IMR-90 (cell line): Measurements from ENCODE around the gene CCDC74B. TPM values are rescaled to one million over a fixed set of nuclear protein-coding genes. Genes with fewer than 3 reads are reported as not detected.
"Not testable (repeated sequence)": the region's sequence is repeated elsewhere in the genome, so short reads cannot be mapped to it uniquely, and the experiment has no call there.

ENCODE experiments used
- ATAC-seq: fragments of 200-7000 bp; cut with Tn5 transposase; 2 replicates; pipeline ENCODE4 v1.9.1; 2020; ENCODE audit warnings: low read depth, mild to moderate bottlenecking, moderate library complexity
- BruUV-seq: library from RNA; stranded (reverse); fragments of 400-500 nt; replicated peaks from 2 replicates; lab custom pipeline; 2021; lab: Mats Ljungman, UMichigan
- CTCF ChIA-PET: fragments of 300-600 bp; formaldehyde crosslinking; extraction: SDS; loops from one replicate; lab custom pipeline; 2021; ENCODE audit warnings: antibody characterized with exemption; lab: Yijun Ruan, JAX
- POLR2A ChIA-PET: fragments of 300-600 bp; sonication (Branson Sonifier 250); formaldehyde crosslinking; loops from one replicate; lab custom pipeline; 2022; ENCODE audit warnings: antibody characterized with exemption; ENCODE audit not compliant: unreplicated experiment; lab: Charles Lee
- DNase-seq: peaks from one replicate; pipeline ENCODE4 v3.0.0; 2013
- H2AFZ ChIP-seq: replicated peaks from 2 replicates; pipeline ENCODE3; 2013; ENCODE audit warnings: low read length, mild to moderate bottlenecking; ENCODE audit not compliant: poor library complexity
- H2AK5ac ChIP-seq: 2 replicates; pipeline ENCODE4 v1.6.1; 2013; ENCODE audit warnings: low read depth, low read length, inconsistent platforms
- H2AK9ac ChIP-seq: replicated peaks from 2 replicates; pipeline ENCODE3; 2013; ENCODE audit warnings: mild to moderate bottlenecking, low read depth, low read length, moderate library complexity; ENCODE audit not compliant: poor library complexity
- H2BK120ac ChIP-seq: 2 replicates; pipeline ENCODE4 v1.6.1; 2013; ENCODE audit warnings: low read depth, low read length, inconsistent platforms
- H2BK15ac ChIP-seq: 3 replicates; pipeline ENCODE4 v1.6.1; 2013; ENCODE audit warnings: low read depth, low read length, inconsistent platforms
- H2BK20ac ChIP-seq: 2 replicates; pipeline ENCODE4 v1.6.1; 2013; ENCODE audit warnings: low read depth, mild to moderate bottlenecking, inconsistent platforms, low read length, moderate library complexity
- H2BK5ac ChIP-seq: 2 replicates; pipeline ENCODE4 v1.6.1; 2013; ENCODE audit warnings: mild to moderate bottlenecking, low read depth, low read length, inconsistent platforms; ENCODE audit not compliant: poor library complexity, severe bottlenecking
- H3K14ac ChIP-seq: replicated peaks from 2 replicates; pipeline ENCODE4 v1.6.1; 2013; ENCODE audit warnings: low read depth, low read length, inconsistent platforms
- H3K18ac ChIP-seq: 2 replicates; pipeline ENCODE4 v1.6.1; 2013; ENCODE audit warnings: low read depth, low read length, control low read depth
- H3K23ac ChIP-seq: 2 replicates; pipeline ENCODE4 v1.6.1; 2013; ENCODE audit warnings: low read depth, low read length, inconsistent platforms
- H3K27ac ChIP-seq: 2 replicates; pipeline ENCODE4 v1.5.1; 2013; ENCODE audit warnings: mild to moderate bottlenecking, control low read depth, low read length; ENCODE audit not compliant: insufficient read depth
- H3K27me3 ChIP-seq: 2 replicates; pipeline ENCODE4 v1.6.1; 2013; ENCODE audit warnings: low read length; ENCODE audit not compliant: control insufficient read depth, insufficient read depth
- H3K36me3 ChIP-seq: 2 replicates; pipeline ENCODE4 v1.6.1; 2013; ENCODE audit warnings: low read length, mixed read lengths; ENCODE audit not compliant: control insufficient read depth, insufficient read depth
- H3K4ac ChIP-seq: 2 replicates; pipeline ENCODE4 v1.6.1; 2013; ENCODE audit warnings: low read depth, low read length, inconsistent platforms
- H3K4me1 ChIP-seq: 2 replicates; pipeline ENCODE4 v1.6.1; 2013; ENCODE audit warnings: low read length, mixed read lengths; ENCODE audit not compliant: control insufficient read depth, insufficient read depth
- H3K4me2 ChIP-seq: 2 replicates; pipeline ENCODE4 v1.6.1; 2013; ENCODE audit warnings: low read depth, mild to moderate bottlenecking, control low read depth, low read length, moderate library complexity
- H3K4me3 ChIP-seq: 2 replicates; pipeline ENCODE4 v1.5.1; 2013; ENCODE audit warnings: low read depth, mild to moderate bottlenecking, control low read depth, low read length, moderate library complexity; ENCODE audit not compliant: insufficient read depth
- H3K56ac ChIP-seq: 2 replicates; pipeline ENCODE4 v1.6.1; 2013; ENCODE audit warnings: low read length, inconsistent platforms; ENCODE audit not compliant: insufficient read depth; ENCODE audit errors: extremely low read depth
- H3K79me1 ChIP-seq, 2 experiments: 2 replicates each; pipeline ENCODE4 v1.6.1; 2013; ENCODE audit warnings: low read length in 2 of 2, inconsistent platforms in 1 of 2, low read depth in 1 of 2
- H3K9ac ChIP-seq: 2 replicates; pipeline ENCODE4 v1.6.1; 2013; ENCODE audit warnings: low read depth, low read length, control low read depth
- H3K9me1 ChIP-seq: 2 replicates; pipeline ENCODE4 v1.6.1; 2013; ENCODE audit warnings: low read length, inconsistent platforms; ENCODE audit not compliant: insufficient read depth
- H3K9me3 ChIP-seq: 2 replicates; pipeline ENCODE4 v1.6.1; 2013; ENCODE audit warnings: low read length; ENCODE audit not compliant: control insufficient read depth, insufficient read depth
- H4K20me1 ChIP-seq: 2 replicates; pipeline ENCODE4 v1.6.1; 2013; ENCODE audit warnings: low read length, inconsistent platforms; ENCODE audit not compliant: insufficient read depth
- H4K5ac ChIP-seq: 2 replicates; pipeline ENCODE4 v1.6.1; 2013; ENCODE audit warnings: mild to moderate bottlenecking, low read depth, low read length, control low read depth
- H4K8ac ChIP-seq, 2 experiments: 2 replicates each; pipeline ENCODE4 v1.6.1; 2013; ENCODE audit warnings: low read depth in 2 of 2, low read length in 2 of 2, control low read depth in 1 of 2, inconsistent platforms in 1 of 2
- H4K91ac ChIP-seq: 2 replicates; pipeline ENCODE4 v1.6.1; 2013; ENCODE audit warnings: low read depth, low read length, inconsistent platforms; ENCODE audit not compliant: insufficient read depth
- WGBS, 2 experiments: methylation state at CpG; one replicate each; pipeline versions ENCODE4 v1.1.5 to v1.1.7; 2013; ENCODE audit warnings: missing lambda C conversion rate in 2 of 2; ENCODE audit not compliant: insufficient read length in 1 of 2; ENCODE audit errors: extremely low coverage in 2 of 2; 5-methylcytosine and 5-hydroxymethylcytosine counted together
- dilution Hi-C: fragments of 300-500 bp; cut with HindIII; formaldehyde crosslinking; loops from one replicate; pipeline ENCODE4 v1.14.3; 2018; ENCODE audit warnings: low sequenced_read_pairs; ENCODE audit not compliant: unreplicated experiment
- in situ Hi-C: fragments of 300-500 bp; cut with MboI; formaldehyde crosslinking; loops from 3 replicates; pipeline ENCODE4 v1.14.3; 2019; ENCODE audit warnings: low sequenced_read_pairs, inconsistent platforms, mixed read lengths
- intact Hi-C: fragments of 100-400 bp; cut with micrococcal nuclease; formaldehyde crosslinking; loops from 2 replicates; pipeline ENCODE4 v1.10.0; 2022
- polyA plus RNA-seq, 3 experiments: library from polyadenylated mRNA; depleted of rRNA; stranded (reverse); fragments of >200 nt; gene quantifications; 2 replicates each; pipeline ENCODE4 v1.2.3, GENCODE V29; 2012; ENCODE audit warnings: low replicate concordance in 1 of 3
- total RNA-seq: library from RNA; depleted of rRNA; stranded (reverse); fragments of >200 nt; gene quantifications from 2 replicates; pipeline ENCODE4 v1.2.3, GENCODE V29; 2012

CCDC74B gene
- total and polyA plus RNA-seq, 2 of the 4 experiments (the other 2 are of a cell fraction), result 3.9 to 8.4 TPM

DNA sequence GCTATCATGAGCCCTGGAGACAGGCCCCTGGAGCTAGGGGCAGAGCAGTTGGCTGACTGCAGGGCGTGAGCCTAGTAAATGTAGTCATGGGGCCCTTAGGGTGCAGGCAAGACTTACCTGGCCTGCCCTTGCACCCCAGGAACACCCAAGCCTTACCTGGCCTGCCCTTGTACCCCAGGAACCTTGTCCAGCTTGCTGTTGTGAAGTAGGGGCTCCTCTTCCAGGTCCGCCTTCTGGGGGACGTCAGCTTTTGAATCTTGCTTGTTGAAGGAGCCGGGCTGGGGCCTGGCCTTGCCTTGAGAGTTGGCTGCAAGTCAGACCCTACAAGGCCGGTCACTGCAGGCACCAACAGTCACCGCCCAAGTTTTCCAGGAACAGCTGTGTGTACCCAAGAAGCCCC, 3.9 kb downstream of the CCDC74B start:
- H3K36me3 ChIP-seq, intact Hi-C loops, ATAC-seq, BruUV-seq, H4K91ac ChIP-seq, H2BK5ac ChIP-seq, H2AFZ ChIP-seq, H3K23ac ChIP-seq, dilution Hi-C loops, H4K5ac ChIP-seq, H3K4me1 ChIP-seq, H3K27ac ChIP-seq, H2BK15ac ChIP-seq, H3K9ac ChIP-seq, H2AK9ac ChIP-seq, H2AK5ac ChIP-seq, H3K4me2 ChIP-seq, H3K14ac ChIP-seq, H4K8ac ChIP-seq, H3K79me1 ChIP-seq, H3K56ac ChIP-seq, DNase-seq, H3K9me3 ChIP-seq, in situ Hi-C loops, H3K4me3 ChIP-seq, H3K18ac ChIP-seq, H2BK120ac ChIP-seq, CTCF ChIA-PET, POLR2A ChIA-PET, H3K27me3 ChIP-seq, H3K4ac ChIP-seq, H3K9me1 ChIP-seq, H2BK20ac ChIP-seq, H4K20me1 ChIP-seq: not testable (repeated sequence)
- no CpG with 5 or more reads among the region's 6 CpGs for WGBS, 2 experiments

DNA sequence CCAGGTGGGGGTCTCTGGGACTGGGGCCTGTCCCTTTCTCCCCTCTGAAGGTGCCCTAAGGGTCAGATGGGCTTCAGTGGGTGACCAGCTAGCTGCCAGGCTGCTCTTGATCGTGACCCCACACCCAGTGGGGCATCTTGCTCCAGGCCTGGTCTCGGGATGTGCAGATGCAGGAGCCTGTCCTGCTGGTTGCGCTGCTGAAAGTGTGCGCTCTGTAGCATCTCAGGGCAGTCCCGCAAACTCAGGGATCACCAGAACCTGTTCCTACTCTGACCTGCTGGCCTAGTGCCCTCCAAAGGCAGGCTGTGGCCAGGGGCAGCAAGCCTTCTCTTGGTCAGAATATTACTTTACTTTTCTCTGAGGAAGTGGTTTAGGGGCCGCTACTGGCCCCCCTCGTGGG, 4.4 kb downstream of the CCDC74B start:
- H3K14ac ChIP-seq, H3K4me2 ChIP-seq, H4K8ac ChIP-seq, H4K5ac ChIP-seq, H3K36me3 ChIP-seq, H4K91ac ChIP-seq, H3K9me1 ChIP-seq, POLR2A ChIA-PET, ATAC-seq, H2AFZ ChIP-seq, H3K18ac ChIP-seq, H3K9me3 ChIP-seq, H2BK5ac ChIP-seq, H2AK9ac ChIP-seq, H3K4ac ChIP-seq, H3K27ac ChIP-seq, H2BK15ac ChIP-seq, DNase-seq, H3K23ac ChIP-seq, H3K9ac ChIP-seq, dilution Hi-C loops, H2AK5ac ChIP-seq, H3K79me1 ChIP-seq, CTCF ChIA-PET, BruUV-seq, H4K20me1 ChIP-seq, H3K4me1 ChIP-seq, H3K56ac ChIP-seq, H2BK120ac ChIP-seq, H3K27me3 ChIP-seq, intact Hi-C loops, H2BK20ac ChIP-seq, H3K4me3 ChIP-seq, in situ Hi-C loops: not testable (repeated sequence)
- WGBS, 2 experiments, result no CpG with 5 or more reads among the region's 7 CpGs
